Astrocyte of the hippocampus (primary cell): Measurements from ENCODE around the gene ANXA4.
A peak's percentile ranks its signal among the peaks of the same experiment; 100 is the strongest.
"Not testable (repeated sequence)": the region's sequence is repeated elsewhere in the genome, so short reads cannot be mapped to it uniquely, and the experiment has no call there.

Experiments
- DNase-seq: peaks from one replicate; pipeline ENCODE4 v3.0.0; 2011; ENCODE audit warnings: low read depth, low spot score

ANXA4 gene

GRCh38 chr2:69804416-69804815, 62.5 kb downstream of the ANXA4 start:
- no peak for DNase-seq

- no peak for DNase-seq
Measured at GRCh38 chr2:69805887-69806286, 64.0 kb downstream of the ANXA4 start.

- no peak for DNase-seq
Measured at GRCh38 chr2:69807821-69808540, 66.0 kb downstream of the ANXA4 start.

- no peak for DNase-seq
Measured at GRCh38 chr2:69810550-69810949, 68.6 kb downstream of the ANXA4 start.

- DNase-seq = no peak
Measured at GRCh38 chr2:69811018-69811417, 69.1 kb downstream of the ANXA4 start.

GRCh38 chr2:69811591-69811990, 69.7 kb downstream of the ANXA4 start:
- no peak for DNase-seq

- no peak for DNase-seq
Measured at GRCh38 chr2:69815717-69816116, 73.8 kb downstream of the ANXA4 start.

- DNase-seq = peak; percentile 88
Measured at GRCh38 chr2:69816923-69817542, 75.1 kb downstream of the ANXA4 start.

GRCh38 chr2:69817729-69818501, 76.0 kb downstream of the ANXA4 start:
- no peak for DNase-seq

GRCh38 chr2:69827796-69828540, 86.0 kb downstream of the ANXA4 start:
- DNase-seq = no peak

GRCh38 chr2:69828938-69829255, 87.0 kb downstream of the ANXA4 start:
- no peak for DNase-seq

GRCh38 chr2:69829256-69830044, 87.5 kb downstream of the ANXA4 start, which contains the start of gene GMCL1:
GMCL1 (plus strand) TSS chr2:69829660; CDS start chr2:69829893, 233 bp downstream.
- DNase-seq = peak; percentile 99

GRCh38 chr2:69830045-69830905, 88.3 kb downstream of the ANXA4 start:
- peak; percentile 46 for DNase-seq

- DNase-seq = not testable (repeated sequence)
Measured at GRCh38 chr2:69830906-69831241, 88.9 kb downstream of the ANXA4 start.

- DNase-seq = peak; percentile 78
Measured at GRCh38 chr2:69831354-69831905, 89.5 kb downstream of the ANXA4 start.

GRCh38 chr2:69833752-69834151, 91.8 kb downstream of the ANXA4 start:
- no peak for DNase-seq

GRCh38 chr2:69835666-69836065, 93.7 kb downstream of the ANXA4 start:
- DNase-seq = no peak

GRCh38 chr2:69836316-69836715, 94.4 kb downstream of the ANXA4 start:
- no peak for DNase-seq

- no peak for DNase-seq
Measured at GRCh38 chr2:69837533-69837932, 95.6 kb downstream of the ANXA4 start.

- no peak for DNase-seq
Measured at GRCh38 chr2:69843993-69844392, 102.1 kb downstream of the ANXA4 start.
